DND-41 (cell line): Measurements from ENCODE around the gene RGS12.
A peak's percentile ranks its signal among the peaks of the same experiment; 100 is the strongest.

Experiments used
- ATAC-seq: fragments of 200-7000 bp; cut with Tn5 transposase; 3 replicates; pipeline ENCODE4 v1.9.1; 2021; ENCODE audit warnings: low read depth; ENCODE audit not compliant: insufficient read depth
- DNase-seq: peaks from one replicate; pipeline ENCODE4 v3.0.0-alpha.2; 2020
- H2AFZ ChIP-seq: 2 replicates; pipeline ENCODE4 v1.6.0; 2012; ENCODE audit warnings: low read depth, low read length
- H3K27ac ChIP-seq: 2 replicates; pipeline ENCODE4 v1.5.1; 2012; ENCODE audit warnings: low read length, inconsistent platforms
- H3K27me3 ChIP-seq: fragments of 200-600 bp; sonication (generic); 2 replicates; pipeline ENCODE4 v1.6.0; 2012; ENCODE audit warnings: low read length, mild to moderate bottlenecking, inconsistent platforms; ENCODE audit not compliant: insufficient read depth, poor library complexity
- H3K36me3 ChIP-seq: 2 replicates; pipeline ENCODE4 v1.5.1; 2012; ENCODE audit warnings: low read length, inconsistent platforms; ENCODE audit not compliant: insufficient read depth
- H3K4me1 ChIP-seq: 2 replicates; pipeline ENCODE4 v1.5.1; 2012; ENCODE audit warnings: mild to moderate bottlenecking, low read length; ENCODE audit not compliant: insufficient read depth
- H3K4me2 ChIP-seq: 2 replicates; pipeline ENCODE4 v1.6.0; 2012; ENCODE audit warnings: mild to moderate bottlenecking, moderate library complexity, low read length, inconsistent platforms; ENCODE audit not compliant: insufficient read depth
- H3K4me3 ChIP-seq, 2 experiments: fragments of 200-600 bp in 1 of 2; shearing (Covaris generic) in 1 of 2; 2 replicates each; pipeline ENCODE4 v1.5.1; 2012 to 2016; ENCODE audit warnings: inconsistent platforms in 2 of 2, low read length in 2 of 2, mild to moderate bottlenecking in 2 of 2, low read depth in 1 of 2, moderate library complexity in 1 of 2
- H3K79me2 ChIP-seq: 2 replicates; pipeline ENCODE4 v1.6.0; 2012; ENCODE audit warnings: low read length, inconsistent platforms; ENCODE audit not compliant: insufficient read depth
- H3K9ac ChIP-seq: 2 replicates; pipeline ENCODE4 v1.6.0; 2012; ENCODE audit warnings: low read depth, mild to moderate bottlenecking, inconsistent platforms, low read length, moderate library complexity
- H3K9me3 ChIP-seq: 2 replicates; pipeline ENCODE4 v1.5.1; 2012; ENCODE audit warnings: low read length, moderate library complexity, mild to moderate bottlenecking, inconsistent platforms; ENCODE audit not compliant: insufficient read depth, severe bottlenecking
- H4K20me1 ChIP-seq: 2 replicates; pipeline ENCODE4 v1.6.0; 2012; ENCODE audit warnings: low read length; ENCODE audit not compliant: insufficient read depth
- EZH2 ChIP-seq: IDR thresholded peaks from 3 replicates; pipeline ENCODE4 v1.6.1; 2012; ENCODE audit warnings: borderline replicate concordance, low read depth, mild to moderate bottlenecking, moderate library complexity, low read length, inconsistent platforms; ENCODE audit not compliant: severe bottlenecking
- TF ChIP-seq, protein P1 (sequence below): IDR thresholded peaks from 2 replicates; pipeline ENCODE4 v1.5.1; 2012; ENCODE audit warnings: borderline replicate concordance, low read length, moderate library complexity, mild to moderate bottlenecking; ENCODE audit not compliant: poor library complexity, severe bottlenecking; ENCODE audit errors: extremely low read depth

RGS12 gene

GRCh38 chr4:3294401-3295241 lies 1.8 kb downstream of the RGS12 start:
- Histone ChIP-seq H3K4me3 (0 out of 4 replicates have a peak overlapping the region, but pooled peaks of 1 of the 2 experiments have one; percentile 55), H3K9ac (no peak overlapping the region)

DNA sequence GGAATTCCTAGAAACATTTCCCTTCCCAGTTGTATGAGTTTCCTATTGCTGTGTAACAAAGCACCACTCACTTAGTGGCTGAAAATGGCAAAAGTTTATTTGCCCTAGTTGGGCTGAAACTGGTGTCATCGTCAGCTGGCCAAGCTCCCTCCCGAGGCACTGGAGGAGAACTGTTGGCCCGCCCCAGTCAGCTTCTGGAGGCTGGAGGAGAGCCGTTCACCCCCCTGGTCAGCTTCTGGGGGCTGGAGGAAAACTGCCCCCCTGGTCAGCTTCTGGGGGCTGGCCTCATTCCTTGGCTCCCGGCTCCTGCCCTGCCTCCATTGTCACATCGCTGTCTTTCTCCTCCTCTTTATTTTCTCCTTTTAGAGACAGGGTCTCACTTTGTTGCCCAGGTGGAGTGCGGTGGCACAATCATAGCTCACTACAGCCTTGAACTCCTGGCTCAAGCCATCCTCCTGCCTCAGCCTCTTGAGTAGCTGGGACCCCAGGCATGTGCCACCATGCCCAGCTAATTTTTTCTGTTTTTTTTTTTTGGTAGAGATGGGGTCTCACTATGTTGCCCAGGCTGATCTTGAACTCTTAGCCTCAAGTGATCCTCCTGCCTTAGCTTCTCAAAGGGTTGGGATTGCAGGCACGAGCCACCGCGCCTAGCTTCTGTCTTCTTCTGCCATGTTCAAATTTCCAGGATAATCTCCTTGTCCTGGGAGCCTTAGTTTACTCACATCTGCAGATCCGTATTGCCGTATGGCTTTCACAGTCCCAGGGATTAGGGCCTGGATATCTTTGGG lies 3.2 kb downstream of the RGS12 start:
- H3K4me1 ChIP-seq = peaks cover 24% of the 10 kb centered on the region
- H3K9ac ChIP-seq = no peak overlapping the region
- H3K4me2 ChIP-seq = no peak overlapping the region
- no peak for TF ChIP-seq EZH2
- TF ChIP-seq, protein P1, sequence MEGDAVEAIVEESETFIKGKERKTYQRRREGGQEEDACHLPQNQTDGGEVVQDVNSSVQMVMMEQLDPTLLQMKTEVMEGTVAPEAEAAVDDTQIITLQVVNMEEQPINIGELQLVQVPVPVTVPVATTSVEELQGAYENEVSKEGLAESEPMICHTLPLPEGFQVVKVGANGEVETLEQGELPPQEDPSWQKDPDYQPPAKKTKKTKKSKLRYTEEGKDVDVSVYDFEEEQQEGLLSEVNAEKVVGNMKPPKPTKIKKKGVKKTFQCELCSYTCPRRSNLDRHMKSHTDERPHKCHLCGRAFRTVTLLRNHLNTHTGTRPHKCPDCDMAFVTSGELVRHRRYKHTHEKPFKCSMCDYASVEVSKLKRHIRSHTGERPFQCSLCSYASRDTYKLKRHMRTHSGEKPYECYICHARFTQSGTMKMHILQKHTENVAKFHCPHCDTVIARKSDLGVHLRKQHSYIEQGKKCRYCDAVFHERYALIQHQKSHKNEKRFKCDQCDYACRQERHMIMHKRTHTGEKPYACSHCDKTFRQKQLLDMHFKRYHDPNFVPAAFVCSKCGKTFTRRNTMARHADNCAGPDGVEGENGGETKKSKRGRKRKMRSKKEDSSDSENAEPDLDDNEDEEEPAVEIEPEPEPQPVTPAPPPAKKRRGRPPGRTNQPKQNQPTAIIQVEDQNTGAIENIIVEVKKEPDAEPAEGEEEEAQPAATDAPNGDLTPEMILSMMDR = no peak
- no peak overlapping the region for H3K4me3 ChIP-seq
- no peak overlapping the region for H2AFZ ChIP-seq
- peaks cover 8% of the 10 kb centered on the region for H3K9me3 ChIP-seq
- H3K27ac ChIP-seq = no peak overlapping the region
- H3K27me3 ChIP-seq = peaks cover 61% of the 10 kb centered on the region
- no peaks in the 10 kb centered on the region for H3K79me2 ChIP-seq
- no peak for DNase-seq
- no peak for ATAC-seq
- H3K36me3 ChIP-seq = no peaks in the 10 kb centered on the region
- peaks cover 76% of the 10 kb centered on the region for H4K20me1 ChIP-seq

More at GRCh38 chr4:3294401-3295241, 1.8 kb downstream of the RGS12 start:
- peaks cover 8% of the 10 kb centered on the region for H3K9me3 ChIP-seq
- H3K79me2 ChIP-seq = no peaks in the 10 kb centered on the region
- peaks cover 73% of the 10 kb centered on the region for H4K20me1 ChIP-seq
- no peak for DNase-seq
- peaks cover 67% of the 10 kb centered on the region for H3K27me3 ChIP-seq
- TF ChIP-seq, protein P1 = no peak
- no peak for TF ChIP-seq EZH2
- peaks cover 24% of the 10 kb centered on the region for H3K4me1 ChIP-seq
- ATAC-seq = no peak
- H3K27ac ChIP-seq = no peak overlapping the region
- H3K4me2 ChIP-seq = peak overlapping the region; percentile 100; the same call in 1 of the 2 replicates
- H2AFZ ChIP-seq = no peak overlapping the region
- H3K36me3 ChIP-seq = no peaks in the 10 kb centered on the region

GRCh38 chr4:3296651-3297050 lies 3.8 kb downstream of the RGS12 start:
- no peak for TF ChIP-seq EZH2
- TF ChIP-seq, protein P1 = no peak
- H3K79me2 ChIP-seq = no peaks in the 10 kb centered on the region
- H3K4me1 ChIP-seq = peaks cover 23% of the 10 kb centered on the region

More at GRCh38 chr4:3296651-3297050, 3.8 kb downstream of the RGS12 start:
- DNase-seq (no peak), ATAC-seq (no peak)
- H3K4me2 ChIP-seq = no peak overlapping the region
- no peak overlapping the region for H3K4me3 ChIP-seq
- H3K9me3 ChIP-seq = peaks cover 8% of the 10 kb centered on the region
- H3K27me3 ChIP-seq = peaks cover 57% of the 10 kb centered on the region
- no peak overlapping the region for H3K27ac ChIP-seq
- H4K20me1 ChIP-seq = peaks cover 78% of the 10 kb centered on the region
- H3K36me3 ChIP-seq = no peaks in the 10 kb centered on the region
- no peak overlapping the region for H3K9ac ChIP-seq
- no peak overlapping the region for H2AFZ ChIP-seq
